SU-DHL-6 (cell line): ENCODE data around the gene IFI44.

ENCODE experiments used
- H2AFZ ChIP-seq: fragments of 200-600 bp; sonication (generic); 2 replicates; pipeline ENCODE4 v1.6.1; 2014; ENCODE audit warnings: low read depth, mild to moderate bottlenecking, moderate library complexity, mixed read lengths, antibody characterized with exemption, low read length; ENCODE audit not compliant: severe bottlenecking
- H3F3A ChIP-seq: fragments of 200-600 bp; shearing (Covaris generic); 2 replicates; pipeline ENCODE4 v1.6.0; 2016; ENCODE audit warnings: antibody characterized with exemption, mild to moderate bottlenecking; ENCODE audit not compliant: insufficient read depth
- H3K27ac ChIP-seq: fragments of 200-600 bp; sonication (generic); 2 replicates; pipeline ENCODE4 v1.5.1; 2016; ENCODE audit warnings: low read depth, mild to moderate bottlenecking, low read length, moderate library complexity, mixed read lengths
- H3K27me3 ChIP-seq: fragments of 200-600 bp; sonication (generic), shearing (Covaris generic); 2 replicates; pipeline ENCODE4 v1.6.0; 2014; ENCODE audit warnings: mild to moderate bottlenecking, low read length
- H3K36me3 ChIP-seq: fragments of 200-600 bp; sonication (generic); 2 replicates; pipeline ENCODE4 v1.6.1; 2014; ENCODE audit warnings: mild to moderate bottlenecking, low read length, mixed read lengths
- H3K4me2 ChIP-seq: fragments of 300-600, 200-600 bp; shearing (Covaris generic), sonication (generic); 2 replicates; pipeline ENCODE4 v1.6.0; 2014; ENCODE audit warnings: low read length, low read depth, mild to moderate bottlenecking; ENCODE audit not compliant: poor library complexity, severe bottlenecking
- H3K4me3 ChIP-seq: fragments of 200-600 bp; sonication (generic); 2 replicates; pipeline ENCODE4 v1.5.1; 2014; ENCODE audit warnings: antibody characterized with exemption, low read length, mild to moderate bottlenecking, mixed read lengths; ENCODE audit not compliant: insufficient read depth, poor library complexity, severe bottlenecking
- H3K79me2 ChIP-seq: fragments of 200-600 bp; sonication (generic); 2 replicates; pipeline ENCODE4 v1.6.1; 2014; ENCODE audit warnings: mild to moderate bottlenecking, low read length, moderate library complexity; ENCODE audit not compliant: insufficient read depth
- H3K9ac ChIP-seq: fragments of 200-600 bp; sonication (generic); 2 replicates; pipeline ENCODE4 v1.7.0; 2014; ENCODE audit warnings: mild to moderate bottlenecking, low read length
- H3K9me2 ChIP-seq: fragments of 200-600 bp; sonication (generic); replicated peaks from 2 replicates; pipeline ENCODE4 v1.6.1; 2014; ENCODE audit warnings: low read length; ENCODE audit not compliant: insufficient read depth
- H3K9me3 ChIP-seq: fragments of 200-600 bp; sonication (generic); 2 replicates; pipeline ENCODE4 v1.6.1; 2014; ENCODE audit warnings: low read length, mixed read lengths; ENCODE audit not compliant: insufficient read depth
- H4K20me1 ChIP-seq: fragments of 200-600 bp; sonication (generic); 2 replicates; pipeline ENCODE4 v1.6.1; 2014; ENCODE audit warnings: low read depth, mild to moderate bottlenecking, antibody characterized with exemption, low read length, moderate library complexity, mixed read lengths
- CTCF ChIP-seq: fragments of 200-600 bp; sonication (generic); IDR thresholded peaks from one replicate; pipeline ENCODE4 v1.5.1; 2017; ENCODE audit warnings: antibody characterized with exemption, mild to moderate bottlenecking, low read length, moderate library complexity; ENCODE audit not compliant: insufficient read depth, poor library complexity, severe bottlenecking
- EZH2phosphoT487 ChIP-seq: fragments of 200-600 bp; sonication (generic), shearing (Covaris generic); conservative IDR thresholded peaks from 2 replicates; pipeline ENCODE4 v1.6.1; 2018; ENCODE audit warnings: mild to moderate bottlenecking, antibody characterized with exemption, low read length, moderate library complexity, mixed read lengths

Gene IFI44

GRCh38 chr1:78633209-78633608 lies 16.4 kb upstream of the IFI44 start:
- H3K9me2 ChIP-seq, result no peaks in the 10 kb centered on the region
- no peaks in the 10 kb centered on the region for H4K20me1 ChIP-seq
- no peak for TF ChIP-seq CTCF
- TF ChIP-seq EZH2phosphoT487, result no peak
- no peaks in the 10 kb centered on the region for H3K9me3 ChIP-seq
- no peaks in the 10 kb centered on the region for H3F3A ChIP-seq
- H3K79me2 ChIP-seq, result no peaks in the 10 kb centered on the region
- H3K27me3 ChIP-seq, result no peaks in the 10 kb centered on the region
- no peak overlapping the region for H2AFZ ChIP-seq
- H3K4me3 ChIP-seq, result no peak overlapping the region
- no peak overlapping the region for H3K9ac ChIP-seq
- no peak overlapping the region for H3K27ac ChIP-seq
- H3K36me3 ChIP-seq, result no peaks in the 10 kb centered on the region
- H3K4me2 ChIP-seq, result no peak overlapping the region

DNA sequence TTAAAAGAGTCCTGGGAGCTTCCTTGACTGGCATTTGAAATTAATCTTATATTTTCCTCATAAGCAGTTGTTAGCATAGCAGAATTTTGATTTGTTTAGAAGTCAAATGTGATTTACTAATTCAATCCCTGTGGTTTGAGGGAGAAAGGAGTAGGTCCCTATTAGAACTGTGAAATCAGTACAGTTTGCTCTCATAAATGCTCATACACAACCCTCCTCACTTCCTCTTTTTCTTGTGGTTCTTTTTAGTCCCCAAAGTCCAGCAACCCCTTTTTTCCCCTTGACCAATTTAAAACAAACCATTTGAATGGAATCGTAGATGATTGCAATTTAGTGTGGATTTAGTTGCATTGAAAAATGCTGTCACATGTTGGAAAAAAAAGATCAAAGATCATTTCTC lies 9.2 kb upstream of the IFI44 start:
- Histone ChIP-seq H3K9me3 (no peaks in the 10 kb centered on the region), H3K9ac (no peak overlapping the region), H3K36me3 (no peaks in the 10 kb centered on the region), H3F3A (no peaks in the 10 kb centered on the region), H3K27me3 (no peaks in the 10 kb centered on the region), H4K20me1 (no peaks in the 10 kb centered on the region), H3K27ac (no peak overlapping the region), H3K4me3 (no peak overlapping the region), H3K79me2 (no peaks in the 10 kb centered on the region), H3K9me2 (no peaks in the 10 kb centered on the region), H2AFZ (no peak overlapping the region), H3K4me2 (no peak overlapping the region)
- no peak for TF ChIP-seq EZH2phosphoT487
- no peak for TF ChIP-seq CTCF

- H3K9ac ChIP-seq, result no peak overlapping the region
- no peak overlapping the region for H2AFZ ChIP-seq
- no peaks in the 10 kb centered on the region for H3F3A ChIP-seq
- H3K9me2 ChIP-seq, result no peaks in the 10 kb centered on the region
- no peak for TF ChIP-seq EZH2phosphoT487
- no peak for TF ChIP-seq CTCF
- H3K27me3 ChIP-seq, result no peaks in the 10 kb centered on the region
- no peak overlapping the region for H3K4me3 ChIP-seq
- no peak overlapping the region for H3K27ac ChIP-seq
- H3K9me3 ChIP-seq, result no peaks in the 10 kb centered on the region
- H4K20me1 ChIP-seq, result no peaks in the 10 kb centered on the region
- H3K79me2 ChIP-seq, result no peaks in the 10 kb centered on the region
- H3K4me2 ChIP-seq, result no peak overlapping the region
- no peaks in the 10 kb centered on the region for H3K36me3 ChIP-seq
Measured at GRCh38 chr1:78641558-78641957, 8.1 kb upstream of the IFI44 start.

- H3K36me3 ChIP-seq, result no peaks in the 10 kb centered on the region
- no peaks in the 10 kb centered on the region for H3K27me3 ChIP-seq
- no peaks in the 10 kb centered on the region for H3K9me2 ChIP-seq
- H4K20me1 ChIP-seq, result no peaks in the 10 kb centered on the region
- no peak overlapping the region for H2AFZ ChIP-seq
- H3K27ac ChIP-seq, result no peak overlapping the region
- TF ChIP-seq CTCF (no peak), EZH2phosphoT487 (no peak)
- no peak overlapping the region for H3K4me2 ChIP-seq
- H3K79me2 ChIP-seq, result no peaks in the 10 kb centered on the region
- no peaks in the 10 kb centered on the region for H3F3A ChIP-seq
- H3K9me3 ChIP-seq, result no peaks in the 10 kb centered on the region
- H3K4me3 ChIP-seq, result no peak overlapping the region
- no peak overlapping the region for H3K9ac ChIP-seq
Measured at GRCh38 chr1:78645723-78646122, 3.9 kb upstream of the IFI44 start.
